Natural killer cell (primary cell): Measurements from ENCODE around the gene APOBR. TPM values are rescaled to one million over a fixed set of nuclear protein-coding genes. Genes with fewer than 3 reads are reported as not detected.

ENCODE experiments used
- ATAC-seq, 3 donors: fragments of 150-1000 bp in 2 of 3; fragments of 200-7000 bp in 1 of 3; cut with Tn5 transposase; 1 replicate in 1 of 3; 2 replicates in 2 of 3; pipeline ENCODE4 v1.10.0; 2021; ENCODE audit warnings: mild to moderate bottlenecking in 2 of 3, moderate library complexity in 2 of 3
- DNase-seq, 2 donors: peaks; one replicate each; pipeline versions ENCODE4 v3.0.0 to v3.0.0-alpha.2; 2013 to 2021; ENCODE audit warnings: mixed read lengths in 1 of 2
- H3K27ac ChIP-seq: one replicate; pipeline ENCODE4 v1.5.1; 2013; ENCODE audit warnings: mild to moderate bottlenecking, low read length
- H3K27me3 ChIP-seq: one replicate; pipeline ENCODE4 v1.6.1; 2013; ENCODE audit warnings: low read length; ENCODE audit not compliant: control insufficient read depth, insufficient read depth
- H3K36me3 ChIP-seq: one replicate; pipeline ENCODE4 v1.6.1; 2013; ENCODE audit warnings: low read length; ENCODE audit not compliant: control insufficient read depth, insufficient read depth
- H3K4me1 ChIP-seq: one replicate; pipeline ENCODE4 v1.6.1; 2013; ENCODE audit warnings: low read length; ENCODE audit not compliant: control insufficient read depth, insufficient read depth
- H3K4me3 ChIP-seq: one replicate; pipeline ENCODE4 v1.5.1; 2013; ENCODE audit warnings: low read length
- H3K9me3 ChIP-seq: one replicate; pipeline ENCODE4 v1.6.1; 2013; ENCODE audit warnings: low read length; ENCODE audit not compliant: control insufficient read depth, insufficient read depth
- H3K27ac Mint-ChIP-seq, 2 donors: one replicate each; pipeline ENCODE4 v1.8.0; 2022; ENCODE audit warnings: mild to moderate bottlenecking in 2 of 2, mixed read lengths in 2 of 2, moderate library complexity in 1 of 2
- H3K27me3 Mint-ChIP-seq, 2 donors: one replicate each; pipeline ENCODE4 v1.8.0; 2022; ENCODE audit warnings: low read depth in 2 of 2, mixed read lengths in 2 of 2
- H3K36me3 Mint-ChIP-seq: one replicate; pipeline ENCODE4 v1.8.0; 2022; ENCODE audit warnings: mixed read lengths
- H3K4me1 Mint-ChIP-seq, 2 donors: one replicate each; pipeline ENCODE4 v1.8.0; 2022; ENCODE audit warnings: mixed read lengths in 2 of 2
- H3K4me3 Mint-ChIP-seq: one replicate; pipeline ENCODE4 v1.8.0; 2022; ENCODE audit warnings: mild to moderate bottlenecking, moderate library complexity, mixed read lengths
- H3K9me3 Mint-ChIP-seq, 2 donors: one replicate each; pipeline ENCODE4 v1.8.0; 2022; ENCODE audit warnings: mixed read lengths in 2 of 2
- whole genome bisulfite sequencing: methylation state at CpG from one replicate; pipeline ENCODE4 v1.1.7; 2013; ENCODE audit warnings: missing lambda C conversion rate; ENCODE audit not compliant: insufficient coverage; 5-methylcytosine and 5-hydroxymethylcytosine counted together
- intact Hi-C: fragments of 100-400 bp; cut with micrococcal nuclease; formaldehyde crosslinking; loops from one replicate; pipeline ENCODE4 v1.14.2; 2022
- total RNA-seq, 4 donors: library from RNA; stranded (reverse); fragments of 120-200 nt in 1 of 4; gene quantifications; one replicate each; pipeline versions ENCODE4 v1.2.3 to v1.2.4, GENCODE V29; 2013 to 2022
- TF ChIP-seq, protein P1 (sequence below): fragments of 200-600 bp; IDR thresholded peaks from one replicate; pipeline ENCODE4 v1.8.0; 2022; ENCODE audit warnings: antibody characterized with exemption

The APOBR gene
- total RNA-seq, 3 donors from 2014 or later (not counting 1 experiment from before 2014, with no cell fraction given) = 64.9 to 84.8 (median 83.0) TPM

DNA sequence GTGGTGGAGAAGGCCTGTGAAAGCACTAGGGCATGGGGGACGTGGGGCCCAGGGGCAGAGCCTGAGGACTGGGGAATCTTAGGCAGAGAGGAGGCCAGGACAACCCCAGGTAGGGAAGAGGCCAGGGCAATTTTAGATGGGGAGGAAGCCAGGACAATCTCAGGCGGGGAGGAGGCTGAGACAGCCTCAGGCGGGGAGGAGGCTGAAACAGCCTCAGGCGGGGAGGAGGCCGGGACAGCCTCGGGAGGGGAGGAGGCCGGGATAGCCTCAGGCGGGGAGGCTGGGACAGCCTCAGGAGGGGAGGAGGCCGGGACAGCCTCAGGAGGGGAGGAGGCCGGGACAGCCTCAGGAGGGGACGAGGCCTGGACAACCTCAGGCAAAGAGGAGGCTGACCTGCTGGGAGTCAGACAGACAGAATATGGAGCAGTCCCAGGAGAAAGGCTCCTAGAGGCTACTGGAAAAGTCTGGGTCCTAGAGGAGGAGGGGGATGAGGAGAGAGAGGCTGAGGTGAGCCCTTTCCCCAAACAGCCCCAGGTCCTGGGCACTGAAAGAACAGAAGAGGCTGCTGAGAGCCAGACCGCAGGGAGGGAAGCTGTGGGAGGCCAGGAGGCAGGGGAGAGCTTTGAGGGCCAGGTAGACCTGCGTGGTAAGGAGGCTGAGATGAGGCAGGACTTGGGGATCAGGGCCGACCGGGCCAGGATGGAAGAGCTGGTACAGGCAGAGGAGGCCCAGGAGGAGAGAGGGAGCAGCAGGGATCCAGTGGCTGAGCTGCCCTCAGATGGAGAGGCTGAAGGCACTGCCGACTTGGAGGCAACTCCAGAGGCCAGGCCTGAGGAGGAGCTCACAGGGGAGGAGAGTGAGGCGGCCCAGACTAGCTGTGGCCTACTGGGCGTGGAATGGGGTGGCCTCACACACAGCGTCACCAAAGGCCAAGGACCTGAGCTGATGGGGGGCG, 1.6 kb downstream of the APOBR start:
- H3K27me3 ChIP-seq = no peaks in the 10 kb centered on the region
- H3K4me1 ChIP-seq = peaks cover 77% of the 10 kb centered on the region
- Mint-ChIP-seq H3K4me1 (peaks cover 46 to 72% of the 10 kb centered on the region in 2 donors), H3K27ac (peak overlapping the region; percentile 98 to 100), H3K9me3 (no peaks in the 10 kb centered on the region), H3K36me3 (no peaks in the 10 kb centered on the region), H3K4me3 (peak overlapping the region; percentile 99), H3K27me3 (no peaks in the 10 kb centered on the region)
- TF ChIP-seq, protein P1, sequence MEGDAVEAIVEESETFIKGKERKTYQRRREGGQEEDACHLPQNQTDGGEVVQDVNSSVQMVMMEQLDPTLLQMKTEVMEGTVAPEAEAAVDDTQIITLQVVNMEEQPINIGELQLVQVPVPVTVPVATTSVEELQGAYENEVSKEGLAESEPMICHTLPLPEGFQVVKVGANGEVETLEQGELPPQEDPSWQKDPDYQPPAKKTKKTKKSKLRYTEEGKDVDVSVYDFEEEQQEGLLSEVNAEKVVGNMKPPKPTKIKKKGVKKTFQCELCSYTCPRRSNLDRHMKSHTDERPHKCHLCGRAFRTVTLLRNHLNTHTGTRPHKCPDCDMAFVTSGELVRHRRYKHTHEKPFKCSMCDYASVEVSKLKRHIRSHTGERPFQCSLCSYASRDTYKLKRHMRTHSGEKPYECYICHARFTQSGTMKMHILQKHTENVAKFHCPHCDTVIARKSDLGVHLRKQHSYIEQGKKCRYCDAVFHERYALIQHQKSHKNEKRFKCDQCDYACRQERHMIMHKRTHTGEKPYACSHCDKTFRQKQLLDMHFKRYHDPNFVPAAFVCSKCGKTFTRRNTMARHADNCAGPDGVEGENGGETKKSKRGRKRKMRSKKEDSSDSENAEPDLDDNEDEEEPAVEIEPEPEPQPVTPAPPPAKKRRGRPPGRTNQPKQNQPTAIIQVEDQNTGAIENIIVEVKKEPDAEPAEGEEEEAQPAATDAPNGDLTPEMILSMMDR = no peak
- peak overlapping the region; percentile 48 for H3K4me3 ChIP-seq
- no peak for DNase-seq
- ATAC-seq = no peak
- H3K9me3 ChIP-seq = no peaks in the 10 kb centered on the region
- intact Hi-C loops = loop anchor here (2.0 to 10.0 kb wide), 2 partner anchors 53 to 191 kb away; no protein-coding TSS in a partner anchor
- peak overlapping the region; percentile 96 for H3K27ac ChIP-seq
- H3K36me3 ChIP-seq = peaks cover 23% of the 10 kb centered on the region
- WGBS = 71% methylated on average over 20 of the region's 20 CpGs

DNA sequence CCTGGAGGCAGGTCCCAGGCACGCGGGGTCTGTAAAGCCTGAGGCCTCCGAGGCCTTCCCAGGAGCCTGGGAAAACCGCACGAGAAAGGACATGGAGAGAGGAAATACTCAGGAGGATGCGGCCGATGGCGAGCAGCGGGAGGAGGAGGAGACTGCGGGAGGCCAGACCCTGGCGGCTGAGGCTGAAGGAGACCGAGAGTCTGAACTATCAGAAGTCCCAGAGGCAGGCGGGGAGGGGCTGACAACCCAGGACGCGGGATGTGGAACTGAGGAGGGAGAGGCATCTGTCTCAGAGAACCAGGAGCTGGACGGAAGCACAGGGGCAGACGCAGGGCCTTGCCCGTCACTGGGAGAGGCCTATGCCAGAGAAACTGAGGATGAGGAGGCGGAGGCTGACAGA, 2.4 kb downstream of the APOBR start:
- H3K27ac ChIP-seq = peak overlapping the region; percentile 96
- ATAC-seq = no peak
- peaks cover 23% of the 10 kb centered on the region for H3K36me3 ChIP-seq
- peak overlapping the region; percentile 99 for H3K4me3 Mint-ChIP-seq
- no peaks in the 10 kb centered on the region for H3K27me3 ChIP-seq
- DNase-seq = no peak
- H3K4me3 ChIP-seq = no peak overlapping the region
- peaks cover 80% of the 10 kb centered on the region for H3K4me1 ChIP-seq
- peak overlapping the region; percentile 98 to 100 for H3K27ac Mint-ChIP-seq
- TF ChIP-seq, protein P1 = no peak
- H3K9me3 ChIP-seq = no peaks in the 10 kb centered on the region
- no peaks in the 10 kb centered on the region for H3K27me3 Mint-ChIP-seq
- H3K4me1 Mint-ChIP-seq = peaks cover 42 to 65% of the 10 kb centered on the region in 2 donors
- no peaks in the 10 kb centered on the region for H3K36me3 Mint-ChIP-seq
- no peaks in the 10 kb centered on the region for H3K9me3 Mint-ChIP-seq
- intact Hi-C loops = loop anchor here (10.0 kb wide), 1 partner anchor 192 kb away; no protein-coding TSS in a partner anchor
- 92% methylated on average over 19 of the region's 19 CpGs for WGBS

DNA sequence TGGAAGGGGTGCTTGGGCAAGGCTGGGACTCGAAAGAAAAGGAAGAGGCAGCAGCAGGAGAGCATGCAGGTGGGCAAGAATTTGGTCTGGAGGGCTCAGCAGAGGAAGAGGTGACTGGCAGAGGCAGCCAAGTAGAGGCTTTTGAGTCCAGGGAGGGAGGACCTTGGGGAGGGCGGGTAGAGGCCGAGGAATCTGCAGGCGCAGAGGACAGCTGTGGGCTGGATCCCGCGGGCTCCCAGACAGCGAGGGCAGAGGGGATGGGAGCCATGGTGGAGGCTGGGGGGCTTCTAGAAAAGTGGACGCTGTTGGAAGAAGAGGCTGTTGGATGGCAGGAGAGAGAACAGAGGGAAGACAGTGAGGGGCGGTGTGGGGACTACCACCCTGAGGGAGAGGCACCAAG, 2.9 kb downstream of the APOBR start:
- 97% methylated on average over 9 of the region's 9 CpGs for WGBS
- H3K4me3 Mint-ChIP-seq = peak overlapping the region; percentile 99
- peaks cover 80% of the 10 kb centered on the region for H3K4me1 ChIP-seq
- H3K4me1 Mint-ChIP-seq = peaks cover 42 to 61% of the 10 kb centered on the region in 2 donors
- H3K27me3 Mint-ChIP-seq = no peaks in the 10 kb centered on the region
- no peaks in the 10 kb centered on the region for H3K27me3 ChIP-seq
- no peaks in the 10 kb centered on the region for H3K36me3 Mint-ChIP-seq
- no peaks in the 10 kb centered on the region for H3K9me3 Mint-ChIP-seq
- TF ChIP-seq, protein P1 = no peak
- no peak overlapping the region for H3K4me3 ChIP-seq
- H3K27ac Mint-ChIP-seq = peak overlapping the region; percentile 98 to 100
- H3K27ac ChIP-seq = peak overlapping the region; percentile 96
- intact Hi-C loops = loop anchor here (10.0 kb wide), 1 partner anchor 193 kb away; no protein-coding TSS in a partner anchor
- DNase-seq (no peak), ATAC-seq (no peak)
- no peaks in the 10 kb centered on the region for H3K9me3 ChIP-seq
- H3K36me3 ChIP-seq = peaks cover 23% of the 10 kb centered on the region
